ENCODE results near the gene TRNP1. TPM values are rescaled to one million over a fixed set of nuclear protein-coding genes. Genes with fewer than 3 reads are reported as not detected.
A peak's percentile ranks its signal among the peaks of the same experiment; 100 is the strongest.
"Not testable (repeated sequence)": the region's sequence is repeated elsewhere in the genome, so short reads cannot be mapped to it uniquely, and the experiment has no call there.

The TRNP1 gene
- total RNA-seq, 1 experiment from 2014 or later: 245 TPM

- in situ Hi-C loops (cut with HindIII; ENCODE audit: low pct_unique_long_range_greater_than_20kb, low sequenced_read_pairs): no loop called here
These were observed 27.9 kb upstream of the TRNP1 start for GRCh38 chr1:26965628-26966027.

GRCh38 chr1:26970810-26971209 lies 22.7 kb upstream of the TRNP1 start:
- DNase-seq (ENCODE audit: low read depth): peak; percentile 58
- in situ Hi-C loops (cut with HindIII; ENCODE audit: low pct_unique_long_range_greater_than_20kb, low sequenced_read_pairs): no loop called here

More at GRCh38 chr1:26965628-26966027, 27.9 kb upstream of the TRNP1 start:
- no peak for DNase-seq (ENCODE audit: low read depth)

DNA sequence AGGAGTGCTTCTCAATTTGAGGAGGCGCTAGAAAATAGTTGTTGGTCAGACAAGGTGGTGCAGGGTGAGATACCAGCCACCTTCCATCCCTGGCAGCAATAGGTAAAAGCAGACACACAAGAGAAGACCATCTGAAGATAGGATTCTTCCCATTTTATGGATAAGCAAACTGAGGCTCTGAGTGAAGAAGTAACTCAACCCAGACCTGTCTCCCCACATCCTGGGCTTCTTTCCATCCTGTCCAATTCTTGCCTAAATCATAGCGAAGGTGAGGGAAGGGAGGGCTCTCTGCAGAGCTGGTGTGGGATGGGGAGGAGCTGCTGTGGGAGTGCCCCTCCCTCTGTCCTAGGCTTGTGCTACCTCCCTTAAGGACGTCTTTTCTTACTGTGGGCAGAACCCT lies 21.9 kb upstream of the TRNP1 start:
- in situ Hi-C loops (cut with HindIII; ENCODE audit: low pct_unique_long_range_greater_than_20kb, low sequenced_read_pairs): no loop called here
- DNase-seq (ENCODE audit: low read depth): no peak

- DNase-seq (ENCODE audit: low read depth): no peak
- in situ Hi-C loops (cut with HindIII; ENCODE audit: low pct_unique_long_range_greater_than_20kb, low sequenced_read_pairs): no loop called here
These were observed 21.1 kb upstream of the TRNP1 start for GRCh38 chr1:26972390-26972789.

GRCh38 chr1:26972821-26973220 lies 20.7 kb upstream of the TRNP1 start:
- DNase-seq (ENCODE audit: low read depth): no peak
- in situ Hi-C loops (cut with HindIII; ENCODE audit: low pct_unique_long_range_greater_than_20kb, low sequenced_read_pairs): no loop called here

- no peak for DNase-seq (ENCODE audit: low read depth)
- in situ Hi-C loops (cut with HindIII; ENCODE audit: low pct_unique_long_range_greater_than_20kb, low sequenced_read_pairs): no loop called here
These were observed 16.6 kb upstream of the TRNP1 start for GRCh38 chr1:26976621-26977510.

GRCh38 chr1:26978901-26979300 lies 14.6 kb upstream of the TRNP1 start:
- in situ Hi-C loops (cut with HindIII; ENCODE audit: low pct_unique_long_range_greater_than_20kb, low sequenced_read_pairs): no loop called here
- DNase-seq (ENCODE audit: low read depth): no peak

GRCh38 chr1:26981146-26981846 lies 12.2 kb upstream of the TRNP1 start:
- no peak for DNase-seq (ENCODE audit: low read depth)
- in situ Hi-C loops (cut with HindIII; ENCODE audit: low pct_unique_long_range_greater_than_20kb, low sequenced_read_pairs): no loop called here

DNA sequence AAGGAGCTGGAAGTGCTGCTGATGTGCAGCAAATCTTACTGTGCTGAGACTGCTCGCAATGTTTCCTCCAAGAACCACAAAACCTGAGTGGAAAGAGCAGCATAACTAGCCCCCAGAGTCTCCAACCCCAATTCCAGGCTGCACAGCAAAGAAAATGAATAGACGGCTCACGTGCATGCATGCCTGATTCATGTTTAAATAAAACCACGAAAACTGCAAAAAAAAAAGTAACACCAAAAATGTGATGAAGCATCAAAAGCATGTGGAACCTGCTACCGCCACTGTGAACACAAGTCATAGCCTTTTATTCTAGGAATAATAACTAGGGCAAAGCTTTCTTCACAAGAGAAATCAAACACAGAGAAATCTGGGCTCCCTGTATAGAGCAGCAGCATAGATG lies 9.6 kb upstream of the TRNP1 start:
- in situ Hi-C loops (cut with HindIII; ENCODE audit: low pct_unique_long_range_greater_than_20kb, low sequenced_read_pairs): no loop called here
- no peak for DNase-seq (ENCODE audit: low read depth)

DNA sequence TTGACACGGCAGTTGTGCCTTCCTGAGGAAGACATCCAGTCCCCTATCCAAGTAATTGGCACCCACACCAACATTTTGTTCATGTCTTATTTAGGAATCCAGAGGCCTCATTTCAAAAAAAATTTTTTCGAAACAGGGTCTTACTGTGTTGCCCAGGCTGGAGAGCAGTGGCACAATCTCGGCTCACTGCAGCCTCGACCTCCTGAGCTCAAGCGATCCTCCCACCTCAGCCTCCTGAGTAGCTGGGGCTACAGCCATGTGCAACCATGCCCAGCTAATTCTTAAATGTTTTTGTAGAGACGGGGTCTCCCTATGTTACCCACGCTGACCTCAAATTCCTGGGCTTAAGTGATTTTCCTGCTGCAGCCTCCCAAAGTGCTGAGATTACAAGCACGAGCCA lies 9.2 kb upstream of the TRNP1 start:
- no peak for DNase-seq (ENCODE audit: low read depth)
- in situ Hi-C loops (cut with HindIII; ENCODE audit: low pct_unique_long_range_greater_than_20kb, low sequenced_read_pairs): no loop called here

GRCh38 chr1:26986658-26987057 lies 6.8 kb upstream of the TRNP1 start:
- DNase-seq (ENCODE audit: low read depth): no peak
- in situ Hi-C loops (cut with HindIII; ENCODE audit: low pct_unique_long_range_greater_than_20kb, low sequenced_read_pairs): no loop called here

- in situ Hi-C loops (cut with HindIII; ENCODE audit: low pct_unique_long_range_greater_than_20kb, low sequenced_read_pairs); DNase-seq (ENCODE audit: low read depth): not testable (repeated sequence)
These were observed 3.9 kb upstream of the TRNP1 start for GRCh38 chr1:26989403-26990109.

GRCh38 chr1:26991310-26992116 lies 2.0 kb upstream of the TRNP1 start:
- peak; percentile 96 for DNase-seq (ENCODE audit: low read depth)
- in situ Hi-C loops (cut with HindIII; ENCODE audit: low pct_unique_long_range_greater_than_20kb, low sequenced_read_pairs): no loop called here

DNA sequence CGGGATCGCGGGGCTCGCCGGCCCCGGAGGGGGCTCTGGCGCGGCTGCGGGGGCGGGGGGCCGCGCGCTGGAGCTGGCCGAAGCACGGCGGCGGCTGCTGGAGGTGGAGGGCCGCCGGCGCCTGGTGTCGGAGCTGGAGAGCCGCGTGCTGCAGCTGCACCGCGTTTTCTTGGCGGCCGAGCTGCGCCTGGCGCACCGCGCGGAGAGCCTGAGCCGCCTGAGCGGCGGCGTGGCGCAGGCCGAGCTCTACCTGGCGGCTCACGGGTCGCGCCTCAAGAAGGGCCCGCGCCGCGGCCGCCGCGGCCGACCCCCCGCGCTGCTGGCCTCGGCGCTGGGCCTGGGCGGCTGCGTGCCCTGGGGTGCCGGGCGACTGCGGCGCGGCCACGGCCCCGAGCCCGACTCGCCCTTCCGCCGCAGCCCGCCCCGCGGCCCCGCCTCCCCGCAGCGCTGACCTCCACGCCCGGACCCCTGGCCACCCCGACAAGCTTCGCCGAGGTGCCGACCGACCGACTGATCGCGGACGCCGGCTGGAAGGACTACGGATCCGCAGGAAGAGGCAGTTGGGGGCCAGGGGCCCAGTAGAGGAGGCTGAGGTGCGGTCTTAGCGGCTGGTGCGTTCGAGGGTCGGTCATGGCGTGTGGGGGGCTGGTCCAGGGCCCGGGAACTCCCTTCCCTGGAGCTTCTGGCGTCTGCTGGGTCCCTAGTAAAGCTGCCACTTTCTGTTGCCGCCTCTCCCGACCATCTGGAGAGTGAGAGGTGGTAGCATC lies 711 bp downstream of the TRNP1 start:
- no peak for DNase-seq (ENCODE audit: low read depth)
- in situ Hi-C loops (cut with HindIII; ENCODE audit: low pct_unique_long_range_greater_than_20kb, low sequenced_read_pairs): no loop called here

DNA sequence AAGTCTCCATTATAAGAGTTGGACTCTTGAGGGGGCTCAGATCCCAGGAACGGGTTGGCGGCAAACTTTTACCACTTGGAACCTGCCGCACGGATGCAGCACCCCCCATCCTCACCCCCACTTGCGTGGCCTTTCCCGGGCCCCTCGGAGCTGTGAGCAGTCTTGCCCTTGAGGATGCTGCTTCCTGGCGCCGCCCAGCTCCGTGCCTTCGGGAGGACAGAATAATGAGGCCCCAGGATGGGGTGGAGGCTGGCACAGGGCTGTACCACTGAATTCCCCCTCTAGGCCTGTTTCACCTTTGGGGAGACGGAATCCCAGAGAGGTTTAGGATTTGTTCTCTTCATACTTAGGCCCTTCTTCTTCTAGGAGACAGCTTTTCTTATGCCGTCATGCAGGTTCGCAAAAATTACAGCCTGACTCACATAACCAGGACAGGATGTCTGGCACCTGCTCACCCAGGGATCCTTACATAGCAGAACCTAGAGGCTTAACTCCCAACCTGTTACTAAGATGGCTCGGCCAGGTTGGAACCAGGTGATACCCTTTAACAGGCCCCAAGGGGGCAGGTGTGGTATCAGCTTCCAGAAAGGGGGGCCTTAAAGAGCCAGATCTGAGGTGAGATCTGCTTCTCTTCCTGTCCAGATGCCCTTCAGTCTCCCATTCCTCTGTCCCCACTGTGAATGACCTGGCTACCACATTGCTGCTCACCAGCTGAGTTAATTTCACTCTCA lies 1.5 kb downstream of the TRNP1 start:
- in situ Hi-C loops (cut with HindIII; ENCODE audit: low pct_unique_long_range_greater_than_20kb, low sequenced_read_pairs): no loop called here
- DNase-seq (ENCODE audit: low read depth): no peak

DNA sequence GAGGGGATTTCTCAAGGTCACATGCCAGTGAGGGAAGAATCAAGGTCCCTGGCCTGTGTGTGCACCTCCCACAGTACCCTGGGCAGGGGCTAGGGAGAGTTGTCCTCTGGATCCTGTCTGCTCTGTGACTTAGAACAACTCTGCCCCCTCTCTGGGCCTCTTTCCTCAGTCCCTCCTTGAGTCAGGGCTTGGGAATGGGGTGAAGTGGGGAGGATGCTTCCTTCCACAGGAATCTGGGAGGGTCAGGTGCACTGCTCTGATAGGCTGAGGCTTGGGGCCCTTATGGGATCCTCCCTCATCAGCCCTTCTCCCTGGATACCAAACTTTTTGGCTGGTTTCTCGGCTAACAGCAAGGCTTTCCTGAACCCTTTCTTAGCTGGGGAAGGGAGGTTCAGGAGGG lies 2.5 kb downstream of the TRNP1 start:
- in situ Hi-C loops (cut with HindIII; ENCODE audit: low pct_unique_long_range_greater_than_20kb, low sequenced_read_pairs): no loop called here
- no peak for DNase-seq (ENCODE audit: low read depth)

GRCh38 chr1:26996665-26997064 lies 3.2 kb downstream of the TRNP1 start:
- in situ Hi-C loops (cut with HindIII; ENCODE audit: low pct_unique_long_range_greater_than_20kb, low sequenced_read_pairs): no loop called here
- no peak for DNase-seq (ENCODE audit: low read depth)

Data from Caki2 (cell line).